Measurements from ENCODE around the gene ABHD8.
A peak's percentile ranks its signal among the peaks of the same experiment; 100 is the strongest.
"Not testable (repeated sequence)": the region's sequence is repeated elsewhere in the genome, so short reads cannot be mapped to it uniquely, and the experiment has no call there.

ABHD8 gene

DNA sequence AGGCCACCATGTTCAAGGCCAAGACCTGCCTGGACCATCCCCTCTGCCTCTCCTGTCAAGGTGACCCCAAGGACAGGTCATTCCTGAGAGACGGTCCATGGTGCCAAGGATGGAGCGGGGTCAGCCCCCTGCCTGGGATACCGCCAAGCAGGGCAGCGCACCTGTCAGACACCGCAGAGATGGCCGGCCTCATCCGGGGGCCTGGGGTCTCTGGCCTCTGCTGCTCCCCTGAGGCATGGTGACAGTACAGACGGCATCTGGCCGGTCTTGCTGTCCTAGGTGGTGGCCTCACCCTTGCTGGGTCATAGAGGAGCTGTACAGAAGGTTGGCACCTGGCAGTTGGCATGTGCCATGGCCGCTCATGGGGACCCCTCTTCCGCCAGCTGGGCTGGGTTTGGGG is 17.2 kb upstream of the ABHD8 start:
- no peak for DNase-seq

DNA sequence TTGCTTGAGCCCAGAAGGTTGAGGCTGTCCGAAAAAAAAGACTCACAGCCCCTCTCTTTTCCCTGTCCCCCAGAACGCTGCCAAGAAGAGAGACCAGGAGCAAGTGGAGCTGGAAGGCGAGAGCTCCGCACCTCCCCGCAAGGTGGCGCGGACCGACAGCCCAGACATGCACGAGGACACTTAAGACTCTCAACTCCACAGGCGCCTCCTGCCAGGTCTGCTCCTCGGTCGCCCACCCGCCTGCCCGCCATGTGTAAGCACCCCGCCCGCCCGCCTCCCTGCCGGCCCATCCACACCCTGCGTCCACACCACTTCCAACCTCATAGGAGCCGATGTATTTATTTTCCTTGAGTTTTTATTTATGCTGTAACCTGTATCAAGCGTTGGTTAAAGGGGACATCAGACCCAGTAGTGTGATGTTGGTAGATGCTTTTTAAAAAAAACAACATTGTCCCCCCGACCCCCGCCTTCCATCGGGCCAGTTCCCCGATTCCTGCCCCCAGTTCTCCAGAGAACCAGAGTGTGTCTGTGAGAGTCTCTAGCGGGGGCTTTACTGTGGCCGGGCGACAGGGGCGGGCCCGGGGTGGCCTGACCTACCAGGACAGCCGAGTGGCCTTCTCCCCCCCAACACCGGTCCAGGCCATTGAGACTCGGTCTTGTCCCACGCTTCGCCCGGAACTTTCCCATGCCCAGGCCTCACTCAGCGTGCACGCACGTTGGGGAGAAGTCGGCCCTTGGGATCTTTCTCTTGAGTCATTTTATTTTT is 16.4 kb upstream of the ABHD8 start:
- DNase-seq, result no peak

GRCh38 chr19:17318966-17319365 is 15.7 kb upstream of the ABHD8 start:
- DNase-seq, result no peak

GRCh38 chr19:17314007-17314593 is 10.9 kb upstream of the ABHD8 start:
- DNase-seq, result no peak

- DNase-seq, result no peak
These were observed 9.2 kb upstream of the ABHD8 start for GRCh38 chr19:17312189-17313113.

DNA sequence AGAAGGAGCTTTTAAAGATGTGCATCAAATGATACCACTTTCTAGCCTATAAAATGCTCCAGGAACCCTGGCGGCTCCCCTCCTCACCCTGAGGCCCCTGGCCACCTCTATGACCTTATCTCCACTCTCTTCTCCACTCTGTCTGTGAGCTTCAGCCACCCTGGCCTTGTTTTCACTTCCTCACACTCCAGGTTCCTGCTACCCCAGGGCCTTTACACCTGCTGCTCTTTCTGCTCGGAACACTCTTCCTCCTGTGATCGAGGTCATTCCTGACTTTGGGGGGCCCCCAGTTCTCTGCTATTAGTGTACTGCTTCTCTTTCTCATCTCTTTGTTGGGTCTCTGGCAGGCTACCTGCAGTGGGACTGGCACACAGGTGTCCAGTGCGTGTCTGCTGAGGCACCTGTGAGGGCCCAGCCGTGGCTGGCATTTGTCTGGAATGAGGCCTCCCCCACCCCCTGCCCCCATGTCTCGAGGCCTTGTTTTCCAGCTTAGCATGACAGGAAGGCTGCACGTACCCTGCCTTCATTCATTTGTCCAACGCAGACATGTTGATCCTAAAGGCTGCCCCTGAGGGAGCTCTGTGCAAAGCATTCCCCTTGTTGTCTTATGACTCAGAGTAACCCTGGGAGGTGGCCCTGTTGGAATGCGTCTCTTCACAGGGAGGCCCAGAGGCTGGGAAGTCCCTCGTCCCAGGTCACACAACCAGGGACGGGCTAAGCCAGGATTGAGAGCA is 8.4 kb upstream of the ABHD8 start:
- DNase-seq, result no peak

- DNase-seq, result no peak
These were observed 6.8 kb upstream of the ABHD8 start for GRCh38 chr19:17309965-17310461.

- peak; percentile 98 for DNase-seq
These were observed 6.2 kb upstream of the ABHD8 start, which contains the start of gene DDA1 for GRCh38 chr19:17309198-17309964. Gene DDA1 (plus strand): TSS chr19:17309563. CDS start chr19:17309655, 92 bp downstream.

DNA sequence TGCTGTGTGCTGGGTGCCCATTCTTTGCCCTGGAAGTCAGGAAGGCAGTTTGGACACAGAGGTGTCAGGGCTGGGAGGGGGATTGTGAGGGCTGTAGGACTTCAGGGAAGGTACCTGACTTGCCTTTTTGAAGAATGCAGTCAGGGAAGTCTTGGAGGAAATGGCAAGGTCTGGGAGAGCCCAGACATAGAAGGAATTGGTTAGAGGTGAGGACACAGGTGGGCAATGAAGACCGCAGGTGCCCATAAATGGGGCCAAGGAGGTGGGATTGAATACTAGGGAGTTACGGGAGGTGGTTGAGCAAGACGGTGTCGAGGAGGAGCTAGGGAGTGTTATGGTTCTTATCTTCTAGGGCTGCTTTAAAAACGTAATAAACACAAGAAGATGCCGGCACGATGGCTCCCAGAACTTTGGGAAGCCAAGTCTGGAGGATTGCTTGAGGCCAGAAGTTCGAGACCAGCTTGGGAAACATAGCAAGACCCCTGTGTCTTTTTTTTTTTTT is 4.7 kb upstream of the ABHD8 start:
- no peak for DNase-seq

- no peak for DNase-seq
These were observed 3.1 kb upstream of the ABHD8 start for GRCh38 chr19:17306285-17306714.

DNA sequence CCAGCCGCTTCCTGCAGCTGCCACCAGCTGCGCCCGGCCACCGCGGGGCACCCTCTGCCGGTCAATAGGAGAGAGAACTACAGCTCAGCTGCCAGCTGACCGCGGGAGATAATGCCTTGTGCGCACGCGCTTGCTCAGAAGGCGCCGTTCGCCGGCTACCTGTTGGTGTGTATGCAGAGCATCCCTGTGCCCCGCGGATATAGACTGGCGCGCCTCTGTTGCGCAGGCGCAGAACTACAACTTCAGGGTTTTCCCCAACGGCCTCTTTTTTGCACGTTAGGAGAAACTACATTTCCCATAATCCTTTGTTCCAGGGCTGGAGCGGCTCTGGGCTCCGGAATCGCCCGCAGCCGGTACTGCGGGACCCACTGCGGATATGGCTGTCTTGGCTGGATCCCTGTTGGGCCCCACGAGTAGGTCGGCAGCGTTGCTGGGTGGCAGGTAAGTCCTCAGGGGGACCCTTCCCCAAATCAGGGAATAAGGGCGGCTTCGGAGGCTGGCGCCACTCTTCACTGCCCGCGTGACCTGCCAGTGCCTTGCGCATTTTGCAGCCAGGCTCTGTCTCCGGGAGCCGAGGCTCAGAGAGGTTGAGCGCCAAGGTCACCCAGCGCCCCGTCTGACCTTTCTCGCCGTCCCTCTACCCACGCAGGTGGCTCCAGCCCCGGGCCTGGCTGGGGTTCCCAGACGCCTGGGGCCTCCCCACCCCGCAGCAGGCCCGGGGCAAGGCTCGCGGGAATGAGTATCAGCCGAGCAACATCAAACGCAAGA is 2.5 kb upstream of the ABHD8 start, which contains the start of gene MRPL34:
MRPL34 (plus strand) TSS at position 356 of the 768 bp plus-strand sequence; CDS start at position 377, 21 bp downstream.
- DNase-seq, result peak; percentile 97

DNA sequence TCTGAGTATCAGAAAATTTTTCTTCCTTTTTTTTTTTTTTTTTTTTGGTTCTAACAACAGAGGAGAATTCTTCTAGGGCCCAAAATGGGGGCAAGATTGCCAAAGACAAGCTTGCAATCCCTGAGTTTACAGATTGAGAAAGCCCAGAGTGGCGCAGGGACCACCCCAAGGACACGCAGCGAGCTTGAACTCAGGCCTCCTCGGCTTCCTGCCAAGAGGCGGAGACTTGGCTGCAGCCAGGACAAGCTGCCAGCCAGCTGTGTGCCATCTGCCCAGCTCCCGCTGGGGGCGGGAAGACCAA is 1.9 kb upstream of the ABHD8 start:
- DNase-seq, result no peak

DNA sequence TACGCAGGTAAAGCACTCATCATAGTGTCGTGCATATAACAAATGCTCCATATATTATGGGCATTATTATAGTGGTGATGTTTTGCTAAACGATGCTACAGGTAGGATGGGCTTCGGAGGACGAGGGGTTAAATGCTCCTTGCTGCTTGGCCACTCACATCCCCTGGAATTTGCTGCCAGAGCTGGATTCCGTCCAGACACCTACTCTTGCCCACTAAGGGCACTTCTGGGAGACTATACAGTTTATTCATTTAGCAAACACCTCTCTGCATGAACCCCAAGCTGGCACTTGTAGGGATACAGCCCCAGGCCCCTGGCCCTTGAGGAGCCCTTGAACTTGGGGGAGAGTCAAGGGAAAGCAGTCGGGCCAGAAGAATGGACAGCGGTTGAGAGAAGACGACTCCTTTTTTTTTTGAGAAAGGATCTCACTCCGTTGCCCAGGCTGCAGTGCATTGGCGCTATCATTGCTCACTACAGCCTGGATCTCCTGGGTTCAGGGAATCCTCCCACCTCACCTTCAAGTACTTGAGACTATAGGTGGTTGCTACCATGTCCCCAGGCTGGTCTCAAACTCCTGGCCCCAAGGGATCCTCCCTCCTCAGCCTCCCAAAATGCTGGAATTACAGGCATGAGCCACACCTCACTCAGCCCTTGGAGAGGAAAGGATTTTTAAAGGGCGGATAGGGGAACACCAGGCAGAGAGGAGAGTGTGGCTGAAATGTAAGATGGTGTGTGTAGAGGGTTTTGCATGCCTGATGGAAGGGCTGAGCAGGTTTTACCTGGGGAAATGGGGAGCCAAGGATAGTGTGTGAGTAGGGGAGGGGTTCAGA is 1.4 kb upstream of the ABHD8 start:
- DNase-seq, result no peak

DNA sequence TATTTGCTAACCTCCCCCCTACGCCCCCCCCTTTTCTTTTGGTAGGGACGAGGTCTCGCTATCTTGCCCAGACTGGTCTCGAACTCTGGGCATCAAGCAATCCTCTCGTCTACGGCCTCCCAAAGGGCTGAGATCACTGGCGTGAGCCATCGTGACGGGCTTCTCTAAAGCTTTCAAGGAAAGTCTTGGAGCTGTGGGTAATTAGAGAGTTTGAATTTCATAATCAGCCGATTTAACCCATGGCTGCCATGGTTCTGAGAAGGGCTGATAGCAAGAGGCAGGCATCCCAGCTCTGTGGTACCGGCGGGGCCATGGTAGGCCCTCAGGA is 679 bp upstream of the ABHD8 start:
- no peak for DNase-seq

DNA sequence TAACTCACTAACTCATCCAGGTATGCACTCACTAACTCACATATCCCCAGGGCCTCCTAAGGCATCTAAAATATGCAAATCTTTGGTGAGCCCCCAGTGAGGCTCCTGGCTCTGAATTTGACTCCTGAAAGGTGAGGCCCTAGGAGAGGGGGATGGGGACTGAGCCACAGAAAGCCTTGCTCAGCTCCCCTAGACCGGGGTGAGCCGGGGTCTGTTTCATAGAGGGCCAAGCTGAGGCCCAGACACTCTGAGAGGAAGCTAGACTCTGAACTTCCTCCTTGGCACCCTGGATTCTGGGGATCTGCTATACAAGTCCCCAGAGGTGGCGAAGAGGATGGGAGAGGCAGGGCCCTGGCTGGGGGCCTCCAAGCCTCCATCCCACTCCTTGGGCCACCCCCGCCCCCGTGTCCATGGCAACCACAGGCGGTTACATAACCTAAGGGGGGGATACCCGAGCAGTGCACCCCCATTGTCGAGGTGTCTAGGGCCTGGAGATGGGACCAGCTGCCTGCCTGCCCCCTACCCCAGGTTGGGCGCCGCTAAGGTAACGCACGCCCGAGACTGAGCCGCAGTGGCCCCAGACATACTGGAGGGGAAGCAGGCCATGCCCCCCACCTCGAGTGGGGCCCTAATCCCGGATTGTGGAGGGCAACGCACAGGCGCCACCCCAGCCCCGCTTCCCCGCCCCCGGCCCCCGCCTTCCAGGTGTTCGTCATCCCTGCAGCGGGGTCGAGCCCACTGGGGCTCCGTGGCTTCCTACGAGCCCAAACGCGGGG is 646 bp downstream of the ABHD8 start:
- DNase-seq, result no peak

DNA sequence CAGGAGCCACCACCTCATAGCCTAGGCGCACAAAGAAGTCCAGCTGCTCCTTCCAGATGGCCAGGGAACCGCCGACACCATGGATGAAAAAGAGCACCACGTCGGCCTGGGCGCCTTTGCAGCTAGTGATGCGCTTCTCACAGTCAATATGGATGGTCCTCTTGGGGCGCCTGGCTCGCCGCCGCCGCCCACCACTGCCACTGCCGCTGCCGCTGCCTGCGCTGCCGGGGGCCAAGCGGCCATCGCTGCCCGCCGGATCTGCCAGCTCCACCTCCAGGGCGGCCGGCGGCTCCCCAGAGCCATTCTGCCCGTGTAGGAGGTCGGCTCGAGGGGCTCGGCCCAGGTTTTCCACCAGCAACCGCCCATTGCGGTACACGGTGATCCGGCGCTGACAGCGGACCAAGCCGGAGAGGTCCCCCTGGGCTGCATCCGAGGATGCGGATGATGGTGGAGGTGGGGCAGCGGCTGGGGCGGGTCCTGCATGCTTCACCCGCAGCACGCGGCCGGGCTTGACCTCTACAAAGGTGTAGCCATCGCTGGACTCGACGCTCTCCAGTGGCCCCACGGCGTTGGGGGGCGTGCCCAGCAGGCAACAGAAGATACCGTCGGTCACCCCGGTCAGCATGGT is 2.1 kb downstream of the ABHD8 start:
- no peak for DNase-seq

GRCh38 chr19:17296976-17297375 is 6.2 kb downstream of the ABHD8 start:
- no peak for DNase-seq

DNA sequence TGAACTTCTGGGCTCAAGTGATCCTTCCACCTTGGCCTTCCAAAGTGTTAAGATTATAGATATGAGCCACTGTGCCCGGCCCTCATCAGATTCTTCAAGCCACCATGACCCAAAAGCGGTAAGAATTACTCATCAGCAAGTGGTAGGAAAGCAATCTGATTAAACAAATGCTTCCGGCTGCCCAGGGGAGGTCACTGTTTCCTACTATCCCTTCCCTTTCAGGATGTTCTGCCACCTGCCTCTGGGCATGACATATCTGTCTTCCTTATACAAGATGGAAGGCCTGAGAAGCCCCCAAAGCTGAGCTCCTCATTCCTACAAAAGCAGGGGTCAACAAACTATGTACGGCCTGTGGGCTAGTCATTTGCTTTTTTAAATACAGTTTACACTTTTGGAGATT is 7.0 kb downstream of the ABHD8 start:
- no peak for DNase-seq

GRCh38 chr19:17295551-17295950 is 7.7 kb downstream of the ABHD8 start:
- not testable (repeated sequence) for DNase-seq
